Raji (cell line): ENCODE results near the gene CDH10.

Experiments used
- POLR2A ChIP-seq: IDR thresholded peaks from 2 replicates; pipeline ENCODE4 v1.6.1; 2011; ENCODE audit warnings: low read depth, low read length, control low read depth; ENCODE audit not compliant: insufficient read depth

The CDH10 gene

GRCh38 chr5:24623624-24624023, 21.2 kb downstream of the CDH10 start:
- no peak for TF ChIP-seq POLR2A

- no peak for TF ChIP-seq POLR2A
These were observed 21.7 kb downstream of the CDH10 start for GRCh38 chr5:24623031-24623430.

- TF ChIP-seq POLR2A, result no peak
These were observed 23.0 kb downstream of the CDH10 start for GRCh38 chr5:24621792-24622191.

- TF ChIP-seq POLR2A, result no peak
These were observed 28.2 kb downstream of the CDH10 start for GRCh38 chr5:24616566-24616965.

- no peak for TF ChIP-seq POLR2A
These were observed 29.6 kb downstream of the CDH10 start for GRCh38 chr5:24615159-24615558.

GRCh38 chr5:24609706-24610105, 35.1 kb downstream of the CDH10 start:
- no peak for TF ChIP-seq POLR2A

- TF ChIP-seq POLR2A, result no peak
These were observed 37.8 kb downstream of the CDH10 start for GRCh38 chr5:24606971-24607370.

- TF ChIP-seq POLR2A, result no peak
These were observed 42.6 kb downstream of the CDH10 start for GRCh38 chr5:24602188-24602587.

GRCh38 chr5:24598956-24599355, 45.8 kb downstream of the CDH10 start:
- no peak for TF ChIP-seq POLR2A

- no peak for TF ChIP-seq POLR2A
These were observed 49.4 kb downstream of the CDH10 start for GRCh38 chr5:24595329-24595728.

GRCh38 chr5:24591426-24591825, 53.4 kb downstream of the CDH10 start:
- TF ChIP-seq POLR2A, result no peak

- no peak for TF ChIP-seq POLR2A
These were observed 55.2 kb downstream of the CDH10 start for GRCh38 chr5:24589566-24589965.

GRCh38 chr5:24585751-24586150, 59.0 kb downstream of the CDH10 start:
- TF ChIP-seq POLR2A, result no peak

- no peak for TF ChIP-seq POLR2A
These were observed 73.5 kb downstream of the CDH10 start for GRCh38 chr5:24571302-24571701.

GRCh38 chr5:24566933-24567332, 77.8 kb downstream of the CDH10 start:
- no peak for TF ChIP-seq POLR2A

GRCh38 chr5:24555229-24555628, 89.5 kb downstream of the CDH10 start:
- no peak for TF ChIP-seq POLR2A

GRCh38 chr5:24547132-24547531, 97.6 kb downstream of the CDH10 start:
- no peak for TF ChIP-seq POLR2A

- no peak for TF ChIP-seq POLR2A
These were observed 105.2 kb downstream of the CDH10 start for GRCh38 chr5:24539613-24540012.
